ENCODE results near the gene EME1. TPM values are rescaled to one million over a fixed set of nuclear protein-coding genes. Genes with fewer than 3 reads are reported as not detected.

Gene EME1
- polyA plus RNA-seq, 1 donor from 2014 or later = 5.4 TPM

GRCh38 chr17:50420419-50421112, 47.5 kb downstream of the EME1 start:
- Histone ChIP-seq H2AFZ (ENCODE audit: low read depth, low read length) (no peak overlapping the region), H3K79me2 (replicated peaks; ENCODE audit: insufficient read depth, low read length) (no peaks in the 10 kb centered on the region), H4K20me1 (ENCODE audit: insufficient read depth) (no peaks in the 10 kb centered on the region), H3K4me2 (ENCODE audit: low read length) (no peak overlapping the region), H3K36me3 (ENCODE audit: insufficient read depth, low read length) (no peaks in the 10 kb centered on the region), H3K9ac (ENCODE audit: low read length) (no peak overlapping the region), H3K4me3 (ENCODE audit: low read length) (no peak overlapping the region), H3K27ac (ENCODE audit: low read length) (no peak overlapping the region), H3K9me2 (ENCODE audit: insufficient read depth, low read length) (no peaks in the 10 kb centered on the region), H3K9me3 (ENCODE audit: low read length) (no peaks in the 10 kb centered on the region), H3K27me3 (ENCODE audit: insufficient read depth, low read depth, low read length) (peaks cover under 1% of the 10 kb centered on the region), H3F3A (ENCODE audit: insufficient read depth, low read length, poor library complexity, severe bottlenecking) (no peaks in the 10 kb centered on the region)
- TF ChIP-seq EP300 (conservative IDR thresholded peaks at IDR 0.05; ENCODE audit: poor library complexity, severe bottlenecking) (no peak), TAF1 (IDR thresholded peaks at IDR 0.05; ENCODE audit: low read depth) (no peak), RAD21 (conservative IDR thresholded peaks at IDR 0.05) (no peak), MXI1 (conservative IDR thresholded peaks at IDR 0.05; ENCODE audit: poor library complexity, severe bottlenecking) (no peak), POLR2AphosphoS5 (IDR thresholded peaks at IDR 0.05) (no peak), CTCF (IDR thresholded peaks at IDR 0.05; ENCODE audit: poor library complexity, severe bottlenecking) (no peak), EZH2 (IDR thresholded peaks at IDR 0.05; ENCODE audit: borderline replicate concordance, insufficient read depth, low read length, poor library complexity, severe bottlenecking) (no peak), SMC3 (conservative IDR thresholded peaks at IDR 0.05; ENCODE audit: poor library complexity) (no peak)
- TF ChIP-seq, protein P1, sequence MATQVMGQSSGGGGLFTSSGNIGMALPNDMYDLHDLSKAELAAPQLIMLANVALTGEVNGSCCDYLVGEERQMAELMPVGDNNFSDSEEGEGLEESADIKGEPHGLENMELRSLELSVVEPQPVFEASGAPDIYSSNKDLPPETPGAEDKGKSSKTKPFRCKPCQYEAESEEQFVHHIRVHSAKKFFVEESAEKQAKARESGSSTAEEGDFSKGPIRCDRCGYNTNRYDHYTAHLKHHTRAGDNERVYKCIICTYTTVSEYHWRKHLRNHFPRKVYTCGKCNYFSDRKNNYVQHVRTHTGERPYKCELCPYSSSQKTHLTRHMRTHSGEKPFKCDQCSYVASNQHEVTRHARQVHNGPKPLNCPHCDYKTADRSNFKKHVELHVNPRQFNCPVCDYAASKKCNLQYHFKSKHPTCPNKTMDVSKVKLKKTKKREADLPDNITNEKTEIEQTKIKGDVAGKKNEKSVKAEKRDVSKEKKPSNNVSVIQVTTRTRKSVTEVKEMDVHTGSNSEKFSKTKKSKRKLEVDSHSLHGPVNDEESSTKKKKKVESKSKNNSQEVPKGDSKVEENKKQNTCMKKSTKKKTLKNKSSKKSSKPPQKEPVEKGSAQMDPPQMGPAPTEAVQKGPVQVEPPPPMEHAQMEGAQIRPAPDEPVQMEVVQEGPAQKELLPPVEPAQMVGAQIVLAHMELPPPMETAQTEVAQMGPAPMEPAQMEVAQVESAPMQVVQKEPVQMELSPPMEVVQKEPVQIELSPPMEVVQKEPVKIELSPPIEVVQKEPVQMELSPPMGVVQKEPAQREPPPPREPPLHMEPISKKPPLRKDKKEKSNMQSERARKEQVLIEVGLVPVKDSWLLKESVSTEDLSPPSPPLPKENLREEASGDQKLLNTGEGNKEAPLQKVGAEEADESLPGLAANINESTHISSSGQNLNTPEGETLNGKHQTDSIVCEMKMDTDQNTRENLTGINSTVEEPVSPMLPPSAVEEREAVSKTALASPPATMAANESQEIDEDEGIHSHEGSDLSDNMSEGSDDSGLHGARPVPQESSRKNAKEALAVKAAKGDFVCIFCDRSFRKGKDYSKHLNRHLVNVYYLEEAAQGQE (IDR thresholded peaks at IDR 0.05; ENCODE audit: borderline replicate concordance) = no peak

DNA sequence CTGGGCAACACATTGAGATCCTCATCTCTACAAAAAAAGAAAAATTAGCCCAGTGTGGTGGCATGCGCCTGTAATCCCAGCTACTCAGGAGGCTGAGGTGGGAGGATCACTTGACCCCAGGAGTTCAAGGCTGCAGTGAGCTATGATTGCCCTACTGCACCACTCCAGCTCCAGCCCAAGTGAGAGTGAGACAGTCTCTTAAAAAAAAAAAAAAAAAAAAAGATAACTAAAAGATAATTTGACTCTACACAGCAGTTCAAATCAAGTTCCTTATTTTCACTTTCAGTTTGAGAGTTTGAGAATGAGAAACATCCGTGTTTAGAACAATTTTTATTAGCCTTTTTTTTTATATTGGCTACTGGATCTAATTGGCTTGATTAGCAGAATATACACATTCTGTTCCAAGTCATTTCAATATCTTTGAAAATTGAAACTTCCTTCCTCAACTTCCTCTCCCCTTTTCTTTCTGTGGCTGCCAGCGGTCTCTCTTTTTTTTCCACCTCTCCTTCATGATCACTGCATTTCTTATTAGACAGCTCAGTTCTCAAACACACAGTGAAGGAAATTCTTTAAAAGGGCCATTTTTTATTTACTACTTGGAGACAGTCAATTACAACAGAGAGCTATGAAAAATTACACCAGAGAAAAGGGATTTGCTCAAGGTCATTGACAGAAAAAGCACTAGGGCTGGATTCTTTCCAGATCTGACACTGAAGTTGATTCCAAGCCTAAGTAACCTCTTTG, 48.5 kb downstream of the EME1 start:
- Histone ChIP-seq H3K9me3 (ENCODE audit: low read length) (no peaks in the 10 kb centered on the region), H3K9me2 (ENCODE audit: insufficient read depth, low read length) (no peaks in the 10 kb centered on the region), H3K27me3 (ENCODE audit: insufficient read depth, low read depth, low read length) (peaks cover 7% of the 10 kb centered on the region), H3K27ac (ENCODE audit: low read length) (no peak overlapping the region), H3K9ac (ENCODE audit: low read length) (no peak overlapping the region), H3K79me2 (replicated peaks; ENCODE audit: insufficient read depth, low read length) (no peaks in the 10 kb centered on the region), H4K20me1 (ENCODE audit: insufficient read depth) (no peaks in the 10 kb centered on the region), H3K4me2 (ENCODE audit: low read length) (no peak overlapping the region), H2AFZ (ENCODE audit: low read depth, low read length) (no peak overlapping the region), H3K36me3 (ENCODE audit: insufficient read depth, low read length) (no peaks in the 10 kb centered on the region), H3K4me3 (ENCODE audit: low read length) (no peak overlapping the region), H3F3A (ENCODE audit: insufficient read depth, low read length, poor library complexity, severe bottlenecking) (no peaks in the 10 kb centered on the region)
- TF ChIP-seq TAF1 (IDR thresholded peaks at IDR 0.05; ENCODE audit: low read depth) = no peak
- TF ChIP-seq MXI1 (conservative IDR thresholded peaks at IDR 0.05; ENCODE audit: poor library complexity, severe bottlenecking) = no peak
- no peak for TF ChIP-seq EP300 (conservative IDR thresholded peaks at IDR 0.05; ENCODE audit: poor library complexity, severe bottlenecking)
- no peak for TF ChIP-seq POLR2AphosphoS5 (IDR thresholded peaks at IDR 0.05)
- TF ChIP-seq RAD21 (conservative IDR thresholded peaks at IDR 0.05) = no peak
- TF ChIP-seq EZH2 (IDR thresholded peaks at IDR 0.05; ENCODE audit: borderline replicate concordance, insufficient read depth, low read length, poor library complexity, severe bottlenecking) = no peak
- no peak for TF ChIP-seq SMC3 (conservative IDR thresholded peaks at IDR 0.05; ENCODE audit: poor library complexity)
- TF ChIP-seq, protein P1 (IDR thresholded peaks at IDR 0.05; ENCODE audit: borderline replicate concordance) = no peak
- TF ChIP-seq CTCF (IDR thresholded peaks at IDR 0.05; ENCODE audit: poor library complexity, severe bottlenecking) = no peak

Data from neural cell (in vitro differentiated cells).